PC-9 (cell line): ENCODE results near the gene GCNA. TPM values are rescaled to one million over a fixed set of nuclear protein-coding genes. Genes with fewer than 3 reads are reported as not detected.

ENCODE experiments used
- BruUV-seq: library from RNA; stranded (reverse); fragments of 400-500 nt; replicated peaks from 2 replicates; lab custom pipeline; 2021; lab: Mats Ljungman, UMichigan
- CTCF ChIA-PET: fragments of 300-600 bp; sonication (Branson Sonifier 250); formaldehyde crosslinking; loops from one replicate; lab custom pipeline; 2022; ENCODE audit warnings: antibody characterized with exemption; lab: Charles Lee
- POLR2A ChIA-PET: fragments of 300-600 bp; sonication (Branson Sonifier 250); formaldehyde crosslinking; loops from one replicate; lab custom pipeline; 2022; ENCODE audit warnings: antibody characterized with exemption; ENCODE audit not compliant: unreplicated experiment; lab: Charles Lee
- DNase-seq, 2 experiments: peaks; one replicate each; pipeline versions ENCODE4 v3.0.0 to v3.0.0-alpha.2; 2015 to 2022; ENCODE audit warnings: mixed read lengths in 1 of 2
- H2AFZ ChIP-seq: fragments of 200-600 bp; sonication (generic); 2 replicates; pipeline ENCODE4 v1.8.1; 2017; ENCODE audit warnings: antibody characterized with exemption
- H3F3A ChIP-seq: fragments of 200-600 bp; sonication (generic); 2 replicates; pipeline ENCODE4 v1.8.1; 2017; ENCODE audit warnings: antibody characterized with exemption, mild to moderate bottlenecking, low read depth; ENCODE audit not compliant: insufficient read depth
- H3K27ac ChIP-seq: fragments of 200-600 bp; sonication (generic); 2 replicates; pipeline ENCODE4 v1.6.1; 2016; ENCODE audit warnings: mixed run types
- H3K27me3 ChIP-seq: fragments of 200-600 bp; sonication (generic); 2 replicates; pipeline ENCODE4 v1.6.1; 2016; ENCODE audit warnings: low read depth, mixed run types; ENCODE audit not compliant: insufficient read depth
- H3K36me3 ChIP-seq: fragments of 200-600 bp; sonication (generic); 2 replicates; pipeline ENCODE4 v1.6.1; 2016; ENCODE audit warnings: low read depth, mixed run types
- H3K4me1 ChIP-seq: fragments of 200-600 bp; sonication (generic); replicated peaks from 2 replicates; pipeline ENCODE4 v1.6.1; 2016; ENCODE audit warnings: mixed run types; ENCODE audit not compliant: insufficient read depth
- H3K4me2 ChIP-seq: fragments of 200-600 bp; sonication (generic); 2 replicates; pipeline ENCODE4 v1.6.1; 2017; ENCODE audit warnings: mixed run types
- H3K4me3 ChIP-seq: fragments of 200-600 bp; sonication (generic); 2 replicates; pipeline ENCODE4 v1.6.1; 2016; ENCODE audit warnings: mixed run types
- H3K79me2 ChIP-seq: fragments of 200-600 bp; sonication (generic); 2 replicates; pipeline ENCODE4 v1.6.1; 2017; ENCODE audit warnings: low read depth, mixed run types
- H3K9me2 ChIP-seq: fragments of 200-600 bp; sonication (generic); 2 replicates; pipeline ENCODE4 v1.8.1; 2017; ENCODE audit warnings: mild to moderate bottlenecking; ENCODE audit not compliant: insufficient read depth
- H3K9me3 ChIP-seq: fragments of 200-600 bp; sonication (generic); 2 replicates; pipeline ENCODE4 v1.8.1; 2016; ENCODE audit warnings: low read depth; ENCODE audit not compliant: insufficient read depth
- H4K20me1 ChIP-seq: fragments of 200-600 bp; sonication (generic); 2 replicates; pipeline ENCODE4 v1.8.1; 2017; ENCODE audit not compliant: insufficient read depth
- CTCF ChIP-seq: fragments of 200-600 bp; sonication (generic); conservative IDR thresholded peaks from 2 replicates; pipeline ENCODE4 v1.6.1; 2017; ENCODE audit warnings: mixed run types, antibody characterized with exemption, mild to moderate bottlenecking, moderate library complexity
- EZH2 ChIP-seq: fragments of 200-600 bp; sonication (generic); IDR thresholded peaks from 2 replicates; pipeline ENCODE4 v1.8.0; 2017; ENCODE audit warnings: antibody characterized with exemption, low read depth
- intact Hi-C: fragments of 100-400 bp; cut with micrococcal nuclease; formaldehyde crosslinking; loops from one replicate; pipeline ENCODE4 v1.10.0; 2022; ENCODE audit not compliant: unreplicated experiment
- total RNA-seq: library from RNA; stranded (reverse); gene quantifications from 2 replicates; pipeline ENCODE4 v1.2.3, GENCODE V29; 2021

GCNA gene
- total RNA-seq, 1 experiment from 2014 or later: 0.48 TPM

- H3K9me3 ChIP-seq: no peaks in the 10 kb centered on the region
- H3K27ac ChIP-seq: no peak overlapping the region
- H3K4me3 ChIP-seq: no peak overlapping the region
- no peaks in the 10 kb centered on the region for H3K36me3 ChIP-seq
- H3K27me3 ChIP-seq: no peaks in the 10 kb centered on the region
- no peak for DNase-seq
- H3K4me1 ChIP-seq: no peaks in the 10 kb centered on the region
- no peaks in the 10 kb centered on the region for H3F3A ChIP-seq
- H2AFZ ChIP-seq: no peak overlapping the region
- H3K9me2 ChIP-seq: no peaks in the 10 kb centered on the region
- CTCF ChIA-PET: no interaction called here
- POLR2A ChIA-PET: no interaction called here
- intact Hi-C loops: no loop called here
- no peaks in the 10 kb centered on the region for H4K20me1 ChIP-seq
- no peak overlapping the region for H3K4me2 ChIP-seq
- no peak for TF ChIP-seq EZH2
- TF ChIP-seq CTCF: no peak
- no peaks in the 10 kb centered on the region for H3K79me2 ChIP-seq
- BruUV-seq: no TSS peak
These were observed 40.5 kb downstream of the GCNA start for GRCh38 chrX:71618787-71619186.

- CTCF ChIA-PET: no interaction called here
- Histone ChIP-seq H3K4me3 (no peak overlapping the region), H3K9me2 (no peaks in the 10 kb centered on the region), H3K79me2 (no peaks in the 10 kb centered on the region), H3K36me3 (no peaks in the 10 kb centered on the region), H3K9me3 (no peaks in the 10 kb centered on the region), H3F3A (no peaks in the 10 kb centered on the region), H3K4me2 (no peak overlapping the region), H2AFZ (no peak overlapping the region), H3K27ac (no peak overlapping the region), H3K27me3 (no peaks in the 10 kb centered on the region), H4K20me1 (no peaks in the 10 kb centered on the region), H3K4me1 (no peaks in the 10 kb centered on the region)
- intact Hi-C loops: no loop called here
- no peak for TF ChIP-seq CTCF
- no peak for TF ChIP-seq EZH2
- no TSS peak for BruUV-seq
- no peak for DNase-seq
- POLR2A ChIA-PET: no interaction called here
These were observed 41.0 kb downstream of the GCNA start for GRCh38 chrX:71619193-71619592.

GRCh38 chrX:71619986-71620385, 41.7 kb downstream of the GCNA start:
- no peak overlapping the region for H3K27ac ChIP-seq
- H2AFZ ChIP-seq: no peak overlapping the region
- H3K9me2 ChIP-seq: no peaks in the 10 kb centered on the region
- no peaks in the 10 kb centered on the region for H4K20me1 ChIP-seq
- no peak overlapping the region for H3K4me3 ChIP-seq
- H3K36me3 ChIP-seq: no peaks in the 10 kb centered on the region
- no peaks in the 10 kb centered on the region for H3K27me3 ChIP-seq
- POLR2A ChIA-PET: no interaction called here
- CTCF ChIA-PET: no interaction called here
- BruUV-seq: no TSS peak
- no peak overlapping the region for H3K4me2 ChIP-seq
- H3K4me1 ChIP-seq: no peaks in the 10 kb centered on the region
- H3K79me2 ChIP-seq: no peaks in the 10 kb centered on the region
- H3F3A ChIP-seq: no peaks in the 10 kb centered on the region
- TF ChIP-seq CTCF (no peak), EZH2 (no peak)
- no peak for DNase-seq
- H3K9me3 ChIP-seq: no peaks in the 10 kb centered on the region
- intact Hi-C loops: no loop called here
